ENCODE measurements around the gene OR51B6. TPM values are rescaled to one million over a fixed set of nuclear protein-coding genes. Genes with fewer than 3 reads are reported as not detected.
"Not testable (repeated sequence)": the region's sequence is repeated elsewhere in the genome, so short reads cannot be mapped to it uniquely, and the experiment has no call there.

The OR51B6 gene, protein sequence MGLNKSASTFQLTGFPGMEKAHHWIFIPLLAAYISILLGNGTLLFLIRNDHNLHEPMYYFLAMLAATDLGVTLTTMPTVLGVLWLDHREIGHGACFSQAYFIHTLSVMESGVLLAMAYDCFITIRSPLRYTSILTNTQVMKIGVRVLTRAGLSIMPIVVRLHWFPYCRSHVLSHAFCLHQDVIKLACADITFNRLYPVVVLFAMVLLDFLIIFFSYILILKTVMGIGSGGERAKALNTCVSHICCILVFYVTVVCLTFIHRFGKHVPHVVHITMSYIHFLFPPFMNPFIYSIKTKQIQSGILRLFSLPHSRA
- not detected in 2 replicates for total RNA-seq (2012; rRNA removed)

DNA sequence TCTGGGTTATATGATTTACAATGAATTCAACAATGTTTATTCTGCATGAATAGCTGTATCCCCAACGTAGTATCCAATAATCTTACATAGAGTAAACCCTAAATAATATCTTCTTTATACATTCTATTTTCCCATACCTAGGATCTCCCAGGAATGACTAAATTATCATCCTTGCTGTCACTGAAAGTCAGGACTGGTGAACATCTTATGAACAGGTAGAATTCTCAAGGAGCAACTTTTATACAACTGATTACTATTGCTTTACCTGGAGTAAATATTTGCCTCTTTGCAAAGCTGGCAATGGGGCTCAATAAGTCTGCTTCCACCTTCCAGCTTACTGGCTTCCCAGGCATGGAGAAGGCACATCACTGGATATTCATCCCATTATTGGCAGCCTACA lies at the start of gene OR51B6:
Gene OR51B6 (plus strand): TSS at position 301 of the 400 bp plus-strand sequence. CDS start 0 bp downstream, at position 301.
- Histone ChIP-seq H3K36me3 (ENCODE audit: insufficient read depth, low read length) (no peaks in the 10 kb centered on the region), H3K4me3 (ENCODE audit: low read length) (no peak within 1 kb of the TSS), H3K4me1 (ENCODE audit: control insufficient read depth, insufficient read depth, low read length) (no peaks in the 10 kb centered on the region), H3K27me3 (ENCODE audit: control insufficient read depth, insufficient read depth, low read length) (no peaks in the 10 kb centered on the region), H3K4me2 (ENCODE audit: low read length) (no peak within 1 kb of the TSS), H3K9me3 (replicated peaks; ENCODE audit: low read length) (no peaks in the 10 kb centered on the region), H3K9ac (ENCODE audit: low read depth, low read length) (no peak within 1 kb of the TSS)

DNA sequence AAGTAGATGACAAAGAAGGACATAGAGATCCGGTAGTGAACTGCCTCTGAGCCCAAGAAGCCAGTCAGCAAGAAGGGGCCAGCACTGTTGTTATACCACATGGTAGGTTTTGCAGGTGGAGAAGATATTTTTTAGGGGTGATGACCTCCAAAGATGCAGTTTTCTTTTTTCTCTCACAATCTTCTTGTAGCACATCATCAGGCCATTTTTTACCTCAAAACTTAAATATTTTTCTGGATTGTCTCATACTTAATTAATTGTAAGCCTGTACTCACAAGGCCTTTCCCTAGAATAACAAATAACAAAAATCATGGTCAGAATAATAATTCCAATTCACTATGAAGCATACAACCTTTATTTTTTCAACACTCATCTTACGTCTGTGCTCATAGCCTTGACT lies 49.5 kb upstream of the OR51B6 start, which contains the start of gene OR51B4:
Gene OR51B4 (minus strand): TSS at position 101 of the 400 bp plus-strand sequence. CDS start 0 bp downstream, at position 101.
- Histone ChIP-seq H3K4me1 (ENCODE audit: control insufficient read depth, insufficient read depth, low read length) (no peaks in the 10 kb centered on the region), H3K4me3 (ENCODE audit: low read length) (no peak within 1 kb of the TSS), H3K9ac (ENCODE audit: low read depth, low read length) (no peak within 1 kb of the TSS), H3K9me3 (replicated peaks; ENCODE audit: low read length) (no peaks in the 10 kb centered on the region), H3K36me3 (ENCODE audit: insufficient read depth, low read length) (no peaks in the 10 kb centered on the region), H3K27me3 (ENCODE audit: control insufficient read depth, insufficient read depth, low read length) (no peaks in the 10 kb centered on the region), H3K4me2 (ENCODE audit: low read length) (no peak within 1 kb of the TSS)

DNA sequence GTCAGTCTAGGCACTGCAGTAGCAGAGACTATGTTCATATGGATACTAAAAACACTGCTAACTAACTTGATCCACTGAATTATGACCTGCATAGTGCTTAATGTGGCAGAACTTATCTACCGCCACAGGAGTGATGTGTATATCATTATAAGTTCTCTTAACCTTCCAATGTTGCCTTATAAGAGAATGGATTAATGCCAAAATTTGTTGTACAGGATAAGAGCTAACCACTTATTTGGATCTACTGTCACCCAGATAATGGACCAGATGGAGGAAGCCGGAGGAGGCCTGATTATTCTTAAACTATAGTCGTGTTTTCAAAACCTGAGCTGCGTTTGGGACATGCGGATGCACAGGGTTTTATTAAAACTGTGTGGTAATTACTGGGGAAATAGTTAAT lies 47.7 kb upstream of the OR51B6 start:
- Histone ChIP-seq H3K4me3 (ENCODE audit: low read length) (no peak overlapping the region), H3K9ac (ENCODE audit: low read depth, low read length) (no peak overlapping the region), H3K4me2 (ENCODE audit: low read length) (no peak overlapping the region), H3K4me1 (ENCODE audit: control insufficient read depth, insufficient read depth, low read length) (no peaks in the 10 kb centered on the region), H3K27me3 (ENCODE audit: control insufficient read depth, insufficient read depth, low read length) (no peaks in the 10 kb centered on the region), H3K36me3 (ENCODE audit: insufficient read depth, low read length) (no peaks in the 10 kb centered on the region), H3K9me3 (replicated peaks; ENCODE audit: low read length) (no peaks in the 10 kb centered on the region)

DNA sequence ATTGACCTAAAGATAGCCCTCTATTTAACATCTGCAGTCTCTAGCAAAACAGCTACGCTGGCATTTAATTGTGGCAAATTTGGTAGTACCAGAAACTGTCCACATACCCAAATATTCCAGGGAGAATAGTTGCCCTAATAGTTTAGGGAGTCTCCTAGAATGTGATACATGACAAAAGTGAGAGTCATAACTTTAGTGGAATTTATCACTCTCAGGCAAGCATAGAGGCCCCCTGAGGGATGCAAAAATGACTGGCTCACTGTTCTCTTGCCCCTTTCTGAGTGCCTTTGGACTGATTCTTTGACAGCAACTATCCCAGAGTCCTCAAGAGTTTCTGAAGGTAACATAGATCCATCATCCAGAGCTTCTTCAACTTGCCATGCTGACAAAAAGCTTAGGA lies 47.3 kb upstream of the OR51B6 start:
- H3K9ac ChIP-seq (ENCODE audit: low read depth, low read length) = no peak overlapping the region
- no peaks in the 10 kb centered on the region for H3K9me3 ChIP-seq (replicated peaks; ENCODE audit: low read length)
- no peaks in the 10 kb centered on the region for H3K27me3 ChIP-seq (ENCODE audit: control insufficient read depth, insufficient read depth, low read length)
- H3K4me2 ChIP-seq (ENCODE audit: low read length) = no peak overlapping the region
- no peak overlapping the region for H3K4me3 ChIP-seq (ENCODE audit: low read length)
- no peaks in the 10 kb centered on the region for H3K36me3 ChIP-seq (ENCODE audit: insufficient read depth, low read length)
- no peaks in the 10 kb centered on the region for H3K4me1 ChIP-seq (ENCODE audit: control insufficient read depth, insufficient read depth, low read length)

DNA sequence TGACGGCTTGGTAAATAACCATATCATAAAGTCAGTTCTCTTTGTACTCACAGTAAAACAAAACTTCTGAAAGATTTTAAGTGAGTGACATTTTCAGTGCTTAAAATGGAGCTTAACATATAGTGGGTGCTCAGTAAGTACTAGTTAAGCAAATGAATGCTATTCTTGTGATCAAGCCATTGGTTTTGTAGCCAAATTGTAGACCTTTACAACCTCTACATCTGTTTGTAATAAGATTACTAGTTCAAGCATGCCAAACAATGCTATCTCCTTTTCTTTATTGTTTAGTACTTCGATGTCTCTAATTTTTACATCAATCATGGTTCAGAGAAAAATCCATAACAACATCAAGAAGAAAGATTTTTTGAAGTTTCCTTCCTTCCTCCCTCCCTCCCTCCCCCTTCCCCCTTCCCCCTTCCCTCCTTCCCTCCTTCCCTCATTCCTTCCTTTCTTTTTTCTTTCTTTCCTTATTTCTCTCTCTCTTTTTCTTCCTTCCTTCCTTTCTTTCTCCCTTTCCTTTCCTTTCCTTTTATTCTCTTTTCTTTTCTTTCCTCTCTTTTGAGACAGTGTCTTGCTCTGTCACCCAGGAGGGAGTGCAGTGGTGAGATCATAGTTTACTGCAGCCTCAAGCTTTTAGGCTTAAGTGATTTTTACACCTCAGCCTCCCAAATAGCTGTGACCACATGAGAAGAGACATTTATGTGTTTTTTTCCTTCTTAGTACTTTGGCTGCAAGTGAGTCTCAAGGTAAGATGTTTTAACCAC lies 43.9 kb upstream of the OR51B6 start:
- Histone ChIP-seq H3K36me3 (ENCODE audit: insufficient read depth, low read length) (no peaks in the 10 kb centered on the region), H3K9me3 (replicated peaks; ENCODE audit: low read length) (no peaks in the 10 kb centered on the region), H3K9ac (ENCODE audit: low read depth, low read length) (no peak overlapping the region), H3K4me1 (ENCODE audit: control insufficient read depth, insufficient read depth, low read length) (no peaks in the 10 kb centered on the region), H3K4me3 (ENCODE audit: low read length) (no peak overlapping the region), H3K27me3 (ENCODE audit: control insufficient read depth, insufficient read depth, low read length) (no peaks in the 10 kb centered on the region), H3K4me2 (ENCODE audit: low read length) (no peak overlapping the region)

DNA sequence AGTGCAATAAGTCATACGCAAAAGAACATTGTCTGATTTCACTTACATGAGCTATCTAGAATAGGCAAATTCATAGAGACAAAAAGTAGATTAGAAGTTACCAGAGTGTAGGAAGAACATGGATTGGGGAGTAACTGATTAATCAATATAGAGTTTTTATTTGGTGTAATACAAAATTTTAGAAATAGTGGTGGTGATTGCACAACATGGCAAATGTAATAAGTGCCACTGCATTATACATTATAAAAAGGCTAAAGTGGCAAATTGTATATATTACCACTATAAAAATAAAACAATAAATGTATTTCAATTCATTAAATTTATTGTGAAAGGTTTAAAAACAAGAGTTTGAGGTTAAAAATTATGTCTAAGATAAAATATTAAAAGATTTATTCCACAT lies 40.9 kb upstream of the OR51B6 start:
- Histone ChIP-seq H3K36me3 (ENCODE audit: insufficient read depth, low read length) (no peaks in the 10 kb centered on the region), H3K4me1 (ENCODE audit: control insufficient read depth, insufficient read depth, low read length) (no peaks in the 10 kb centered on the region), H3K4me2 (ENCODE audit: low read length) (no peak overlapping the region), H3K27me3 (ENCODE audit: control insufficient read depth, insufficient read depth, low read length) (no peaks in the 10 kb centered on the region), H3K9me3 (replicated peaks; ENCODE audit: low read length) (no peaks in the 10 kb centered on the region), H3K4me3 (ENCODE audit: low read length) (no peak overlapping the region), H3K9ac (ENCODE audit: low read depth, low read length) (no peak overlapping the region)

DNA sequence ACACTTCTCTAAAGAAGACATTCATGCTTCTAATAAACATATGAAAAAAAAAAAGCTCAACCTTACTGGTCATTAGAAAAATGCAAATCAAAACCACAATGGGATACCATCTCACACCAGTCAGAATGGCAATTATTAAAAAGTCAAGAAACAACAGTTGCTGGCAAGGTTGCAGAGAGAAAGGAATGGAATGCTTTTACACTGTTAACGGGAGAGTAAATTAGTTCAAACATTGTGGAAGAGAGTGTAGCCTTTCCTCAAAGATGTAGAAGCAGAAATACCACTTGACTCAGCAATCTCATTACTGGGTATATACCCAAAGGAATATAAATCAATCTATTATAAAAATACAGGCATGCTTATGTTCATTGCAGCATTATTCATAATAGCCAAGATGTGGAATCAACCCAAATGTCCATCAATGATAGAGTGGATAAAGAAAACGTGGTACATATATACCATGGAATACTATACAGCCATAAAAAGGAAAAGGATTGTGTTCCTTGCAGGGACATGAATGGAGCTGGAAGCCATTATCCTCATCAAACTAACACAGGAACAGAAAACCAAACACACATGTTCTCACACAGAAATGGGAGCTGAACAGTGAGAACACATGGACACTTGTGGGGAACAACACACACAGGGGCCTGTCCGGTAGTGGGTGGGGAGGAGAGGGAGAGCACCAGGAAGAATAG lies 37.8 kb upstream of the OR51B6 start:
- not testable (repeated sequence) for H3K9ac ChIP-seq (ENCODE audit: low read depth, low read length); H3K4me2 ChIP-seq (ENCODE audit: low read length); H3K27me3 ChIP-seq (ENCODE audit: control insufficient read depth, insufficient read depth, low read length); H3K9me3 ChIP-seq (replicated peaks; ENCODE audit: low read length); H3K4me3 ChIP-seq (ENCODE audit: low read length); H3K36me3 ChIP-seq (ENCODE audit: insufficient read depth, low read length); H3K4me1 ChIP-seq (ENCODE audit: control insufficient read depth, insufficient read depth, low read length)

DNA sequence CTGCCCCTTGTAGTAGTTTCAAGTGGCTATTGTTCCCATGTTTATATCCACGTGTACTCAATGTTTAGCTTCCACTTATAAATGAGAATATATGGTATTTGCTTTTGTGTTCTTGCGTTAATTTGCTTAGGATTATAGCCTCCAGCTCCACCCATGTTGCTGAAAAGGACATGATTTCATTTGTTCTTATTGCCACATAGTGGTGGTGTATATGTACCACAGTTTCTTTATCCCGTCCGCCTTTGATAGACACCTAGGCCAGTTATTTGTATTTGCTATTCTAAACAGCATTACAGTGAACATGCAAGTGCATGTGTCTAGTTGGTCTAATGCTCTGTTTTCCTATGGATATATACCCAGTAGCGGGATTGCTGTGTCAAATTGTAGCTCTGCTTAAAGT lies 34.0 kb upstream of the OR51B6 start:
- Histone ChIP-seq H3K4me1 (ENCODE audit: control insufficient read depth, insufficient read depth, low read length) (no peaks in the 10 kb centered on the region), H3K9me3 (replicated peaks; ENCODE audit: low read length) (no peaks in the 10 kb centered on the region), H3K36me3 (ENCODE audit: insufficient read depth, low read length) (no peaks in the 10 kb centered on the region), H3K4me2 (ENCODE audit: low read length) (no peak overlapping the region), H3K27me3 (ENCODE audit: control insufficient read depth, insufficient read depth, low read length) (peaks cover 2% of the 10 kb centered on the region), H3K4me3 (ENCODE audit: low read length) (no peak overlapping the region), H3K9ac (ENCODE audit: low read depth, low read length) (no peak overlapping the region)

DNA sequence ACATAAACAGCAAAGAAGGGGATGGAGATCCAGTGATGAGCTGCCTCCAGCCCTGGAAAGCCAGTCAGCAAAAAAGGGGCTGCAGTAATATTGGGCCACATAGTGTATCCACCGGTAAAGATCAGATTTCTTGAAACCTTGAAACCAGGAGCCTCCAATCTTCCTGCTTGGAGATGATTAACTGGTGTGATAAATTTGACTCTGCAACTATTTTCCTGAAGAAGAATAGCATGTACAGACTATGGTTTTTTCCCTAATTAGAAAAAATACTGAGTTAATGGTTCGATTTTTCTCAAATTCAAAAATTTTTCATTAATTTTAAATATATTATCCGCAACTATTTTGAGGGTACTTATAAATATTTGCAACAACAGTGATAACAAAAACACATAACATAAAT lies 27.1 kb upstream of the OR51B6 start, which contains the start of gene OR51B2:
Gene OR51B2 (minus strand): TSS at position 101 of the 400 bp plus-strand sequence. CDS start 0 bp downstream, at position 101.
- no peak within 1 kb of the TSS for H3K9ac ChIP-seq (ENCODE audit: low read depth, low read length)
- no peaks in the 10 kb centered on the region for H3K36me3 ChIP-seq (ENCODE audit: insufficient read depth, low read length)
- no peaks in the 10 kb centered on the region for H3K9me3 ChIP-seq (replicated peaks; ENCODE audit: low read length)
- H3K4me1 ChIP-seq (ENCODE audit: control insufficient read depth, insufficient read depth, low read length) = no peaks in the 10 kb centered on the region
- no peaks in the 10 kb centered on the region for H3K27me3 ChIP-seq (ENCODE audit: control insufficient read depth, insufficient read depth, low read length)
- no peak within 1 kb of the TSS for H3K4me3 ChIP-seq (ENCODE audit: low read length)
- H3K4me2 ChIP-seq (ENCODE audit: low read length) = no peak within 1 kb of the TSS

DNA sequence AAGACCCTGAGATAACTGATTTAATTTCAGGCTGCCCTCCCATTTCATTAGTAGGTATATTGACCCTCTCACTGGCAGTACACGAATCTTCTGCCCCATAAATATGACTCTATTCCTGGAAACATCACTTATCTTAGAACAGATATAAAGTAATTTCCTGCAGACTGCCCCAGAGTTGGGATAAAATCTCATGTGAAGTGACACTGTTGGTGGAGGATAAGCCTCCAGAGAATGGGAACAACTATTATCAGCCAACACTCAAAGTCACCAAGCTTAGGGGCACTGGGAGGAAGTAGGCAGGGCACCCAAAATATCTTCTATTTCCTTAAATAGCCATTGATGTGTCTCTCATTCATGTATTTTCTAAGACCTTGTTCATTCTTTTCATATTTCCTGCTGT lies 16.1 kb upstream of the OR51B6 start:
- H3K4me2 ChIP-seq (ENCODE audit: low read length) = no peak overlapping the region
- H3K9me3 ChIP-seq (replicated peaks; ENCODE audit: low read length) = no peaks in the 10 kb centered on the region
- no peaks in the 10 kb centered on the region for H3K36me3 ChIP-seq (ENCODE audit: insufficient read depth, low read length)
- no peaks in the 10 kb centered on the region for H3K4me1 ChIP-seq (ENCODE audit: control insufficient read depth, insufficient read depth, low read length)
- no peaks in the 10 kb centered on the region for H3K27me3 ChIP-seq (ENCODE audit: control insufficient read depth, insufficient read depth, low read length)
- no peak overlapping the region for H3K9ac ChIP-seq (ENCODE audit: low read depth, low read length)
- no peak overlapping the region for H3K4me3 ChIP-seq (ENCODE audit: low read length)

DNA sequence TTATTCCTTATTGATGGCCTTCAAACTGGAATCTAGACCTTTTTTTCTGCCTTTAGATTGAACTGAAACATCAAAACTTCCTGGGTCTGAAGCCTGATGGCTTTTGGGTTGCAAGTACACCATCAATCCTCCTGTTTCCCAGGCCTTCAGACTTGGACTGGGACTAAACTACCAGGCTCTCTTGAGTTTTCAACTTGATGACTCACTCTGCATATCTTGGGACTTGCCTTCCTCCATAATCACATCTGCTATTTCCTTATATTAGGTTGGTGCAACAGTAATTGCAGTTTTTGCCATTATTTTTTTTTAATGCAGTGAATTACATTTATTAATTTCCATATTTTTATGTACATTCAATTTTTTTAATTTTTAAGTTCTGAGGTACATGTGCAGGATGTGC lies 15.0 kb upstream of the OR51B6 start:
- H3K4me1 ChIP-seq (ENCODE audit: control insufficient read depth, insufficient read depth, low read length) = no peaks in the 10 kb centered on the region
- no peaks in the 10 kb centered on the region for H3K27me3 ChIP-seq (ENCODE audit: control insufficient read depth, insufficient read depth, low read length)
- H3K4me2 ChIP-seq (ENCODE audit: low read length) = no peak overlapping the region
- H3K9me3 ChIP-seq (replicated peaks; ENCODE audit: low read length) = no peaks in the 10 kb centered on the region
- no peak overlapping the region for H3K9ac ChIP-seq (ENCODE audit: low read depth, low read length)
- H3K36me3 ChIP-seq (ENCODE audit: insufficient read depth, low read length) = no peaks in the 10 kb centered on the region
- H3K4me3 ChIP-seq (ENCODE audit: low read length) = no peak overlapping the region

Data from skeletal muscle satellite cell (primary cell).